Osteocyte (in vitro differentiated cells): ENCODE measurements around the gene RELT. TPM values are rescaled to one million over a fixed set of nuclear protein-coding genes. Genes with fewer than 3 reads are reported as not detected.

ENCODE experiments used
- DNase-seq: peaks from one replicate; pipeline ENCODE4 v3.0.0; 2021; ENCODE audit warnings: mixed read lengths; ENCODE audit not compliant: unreplicated experiment; ENCODE audit errors: extremely low spot score
- H3K27ac Mint-ChIP-seq: one replicate; pipeline ENCODE4 v1.8.0; 2021; ENCODE audit warnings: mild to moderate bottlenecking, mixed read lengths; ENCODE audit not compliant: unreplicated experiment
- H3K27me3 Mint-ChIP-seq: one replicate; pipeline ENCODE4 v1.8.0; 2021; ENCODE audit warnings: mixed read lengths; ENCODE audit not compliant: unreplicated experiment
- H3K36me3 Mint-ChIP-seq: one replicate; pipeline ENCODE4 v1.8.0; 2021; ENCODE audit warnings: mixed read lengths; ENCODE audit not compliant: unreplicated experiment
- H3K4me1 Mint-ChIP-seq: one replicate; pipeline ENCODE4 v1.8.0; 2021; ENCODE audit warnings: mixed read lengths; ENCODE audit not compliant: unreplicated experiment
- H3K4me3 Mint-ChIP-seq: one replicate; pipeline ENCODE4 v1.8.0; 2021; ENCODE audit warnings: mild to moderate bottlenecking, moderate library complexity, mixed read lengths; ENCODE audit not compliant: unreplicated experiment
- H3K9me3 Mint-ChIP-seq: one replicate; pipeline ENCODE4 v1.8.0; 2021; ENCODE audit warnings: mixed read lengths; ENCODE audit not compliant: unreplicated experiment
- total RNA-seq: library from RNA; stranded (reverse); gene quantifications from 2 replicates; pipeline ENCODE4 v1.2.1, GENCODE V29; 2021
- TF ChIP-seq, protein P1 (sequence below): fragments of 200-600 bp; sonication (generic); IDR thresholded peaks from 2 replicates; pipeline ENCODE4 v1.5.0; 2021; ENCODE audit warnings: antibody characterized with exemption, mild to moderate bottlenecking, moderate library complexity

RELT gene
- total RNA-seq, 1 donor from 2014 or later, result 3.3 TPM

DNA sequence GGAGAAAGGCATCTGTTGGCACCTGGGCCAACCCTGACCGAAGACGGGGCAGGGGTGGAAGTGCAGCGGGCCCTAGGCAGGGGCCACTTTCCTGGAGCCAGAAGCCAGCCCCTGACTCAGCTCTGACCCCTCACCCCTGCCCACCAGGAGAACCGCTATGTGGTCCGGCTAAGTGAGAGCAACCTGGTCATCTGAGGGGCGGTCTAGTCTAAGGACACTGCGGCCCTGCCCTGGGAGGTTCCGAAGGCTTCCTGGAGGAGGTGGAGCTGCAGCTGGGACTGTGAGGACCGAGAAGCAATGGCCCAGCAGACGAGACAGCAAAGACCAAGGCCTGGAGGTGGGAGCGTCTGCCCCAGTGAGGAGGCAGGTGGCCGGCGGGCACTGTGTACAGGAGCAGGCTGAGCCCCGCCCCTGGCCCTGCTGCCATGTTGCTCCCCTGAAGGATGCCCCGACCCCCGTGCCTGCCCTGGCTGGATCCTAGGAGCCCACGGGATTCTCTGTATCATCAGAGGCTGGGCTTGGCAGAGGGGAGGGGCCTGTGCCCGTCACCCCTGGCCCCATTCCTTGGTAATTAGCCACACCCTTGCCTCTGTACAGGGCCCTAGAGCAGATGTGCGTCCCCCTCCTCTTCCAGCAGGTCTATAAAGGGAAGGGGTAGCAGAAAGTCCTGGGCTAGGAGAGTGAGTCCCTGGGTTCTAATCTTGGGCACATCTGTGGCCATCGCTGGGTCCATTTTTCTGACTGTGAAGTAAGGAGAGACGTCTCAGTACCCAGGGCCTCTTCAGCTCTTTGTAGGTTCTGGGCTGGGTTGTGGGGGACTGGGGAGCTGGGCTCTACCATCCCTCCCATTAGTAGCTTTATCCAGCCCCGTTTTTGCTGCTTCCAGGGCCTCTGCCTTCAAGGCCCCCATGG is 19.4 kb downstream of the RELT start:
- TF ChIP-seq, protein P1, sequence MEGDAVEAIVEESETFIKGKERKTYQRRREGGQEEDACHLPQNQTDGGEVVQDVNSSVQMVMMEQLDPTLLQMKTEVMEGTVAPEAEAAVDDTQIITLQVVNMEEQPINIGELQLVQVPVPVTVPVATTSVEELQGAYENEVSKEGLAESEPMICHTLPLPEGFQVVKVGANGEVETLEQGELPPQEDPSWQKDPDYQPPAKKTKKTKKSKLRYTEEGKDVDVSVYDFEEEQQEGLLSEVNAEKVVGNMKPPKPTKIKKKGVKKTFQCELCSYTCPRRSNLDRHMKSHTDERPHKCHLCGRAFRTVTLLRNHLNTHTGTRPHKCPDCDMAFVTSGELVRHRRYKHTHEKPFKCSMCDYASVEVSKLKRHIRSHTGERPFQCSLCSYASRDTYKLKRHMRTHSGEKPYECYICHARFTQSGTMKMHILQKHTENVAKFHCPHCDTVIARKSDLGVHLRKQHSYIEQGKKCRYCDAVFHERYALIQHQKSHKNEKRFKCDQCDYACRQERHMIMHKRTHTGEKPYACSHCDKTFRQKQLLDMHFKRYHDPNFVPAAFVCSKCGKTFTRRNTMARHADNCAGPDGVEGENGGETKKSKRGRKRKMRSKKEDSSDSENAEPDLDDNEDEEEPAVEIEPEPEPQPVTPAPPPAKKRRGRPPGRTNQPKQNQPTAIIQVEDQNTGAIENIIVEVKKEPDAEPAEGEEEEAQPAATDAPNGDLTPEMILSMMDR, result no peak
- H3K9me3 Mint-ChIP-seq, result no peaks in the 10 kb centered on the region
- no peak overlapping the region for H3K27ac Mint-ChIP-seq
- no peak for DNase-seq
- H3K27me3 Mint-ChIP-seq, result no peaks in the 10 kb centered on the region
- no peaks in the 10 kb centered on the region for H3K36me3 Mint-ChIP-seq
- peaks cover 8% of the 10 kb centered on the region for H3K4me1 Mint-ChIP-seq
- H3K4me3 Mint-ChIP-seq, result no peak overlapping the region

DNA sequence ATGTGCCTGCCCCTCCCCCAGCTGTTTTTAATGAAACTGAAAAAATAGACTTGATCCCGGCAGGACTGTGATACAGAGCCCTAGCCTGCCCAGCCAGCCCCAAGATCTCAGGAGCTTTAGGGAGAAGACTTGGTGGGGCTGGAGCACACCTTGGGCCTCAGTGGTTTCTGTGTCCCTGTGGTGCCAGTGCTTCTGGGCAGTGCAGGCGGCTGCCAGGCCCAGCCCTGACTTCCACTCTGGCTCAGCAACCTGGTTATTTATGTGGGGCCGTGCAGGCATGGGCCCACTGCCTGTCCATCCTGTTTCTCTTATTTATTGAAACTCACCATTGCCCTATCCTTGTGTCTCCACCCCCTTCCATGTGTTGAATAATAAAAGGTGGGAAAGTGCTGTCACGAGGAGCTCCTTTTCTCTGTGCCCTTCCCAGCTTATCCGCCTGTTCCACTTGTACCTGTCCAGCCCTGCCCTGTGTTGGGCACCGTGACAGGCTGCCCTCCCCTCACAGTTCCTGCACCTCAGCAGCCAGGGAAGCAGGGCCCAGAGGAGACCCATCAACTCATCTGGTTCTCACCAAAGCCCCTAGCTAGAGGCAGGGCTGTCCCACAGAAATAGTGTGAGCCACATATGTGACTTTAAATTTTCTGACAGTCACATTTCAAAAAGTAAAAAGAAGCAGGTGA is 20.2 kb downstream of the RELT start:
- TF ChIP-seq, protein P1, result no peak
- Mint-ChIP-seq H3K4me1 (peaks cover 8% of the 10 kb centered on the region), H3K9me3 (no peaks in the 10 kb centered on the region), H3K27me3 (no peaks in the 10 kb centered on the region), H3K4me3 (no peak overlapping the region), H3K27ac (no peak overlapping the region), H3K36me3 (no peaks in the 10 kb centered on the region)
- no peak for DNase-seq

DNA sequence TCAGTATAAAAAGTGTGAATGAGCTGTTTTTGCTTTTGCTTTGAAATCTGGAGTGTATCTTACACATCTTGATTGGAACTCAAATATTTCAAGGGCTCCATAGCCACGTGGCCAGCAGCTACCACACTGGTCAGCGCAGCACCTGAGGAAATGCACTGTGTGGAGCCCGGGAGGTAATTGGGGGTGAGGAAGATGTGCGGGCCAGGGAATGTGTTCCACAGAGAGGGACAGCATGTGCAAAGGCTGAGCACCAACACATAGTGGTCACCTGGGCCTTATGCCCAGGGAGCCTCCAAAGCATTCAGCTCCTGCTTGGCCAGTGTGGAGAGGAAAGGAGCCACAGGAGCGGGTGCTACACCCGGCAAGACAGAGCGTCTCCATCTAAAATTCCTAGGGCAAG is 20.8 kb downstream of the RELT start:
- no peak for DNase-seq
- Mint-ChIP-seq H3K9me3 (no peaks in the 10 kb centered on the region), H3K27ac (no peak overlapping the region), H3K27me3 (no peaks in the 10 kb centered on the region), H3K4me1 (peaks cover 8% of the 10 kb centered on the region), H3K4me3 (no peak overlapping the region), H3K36me3 (no peaks in the 10 kb centered on the region)
- TF ChIP-seq, protein P1, result no peak

DNA sequence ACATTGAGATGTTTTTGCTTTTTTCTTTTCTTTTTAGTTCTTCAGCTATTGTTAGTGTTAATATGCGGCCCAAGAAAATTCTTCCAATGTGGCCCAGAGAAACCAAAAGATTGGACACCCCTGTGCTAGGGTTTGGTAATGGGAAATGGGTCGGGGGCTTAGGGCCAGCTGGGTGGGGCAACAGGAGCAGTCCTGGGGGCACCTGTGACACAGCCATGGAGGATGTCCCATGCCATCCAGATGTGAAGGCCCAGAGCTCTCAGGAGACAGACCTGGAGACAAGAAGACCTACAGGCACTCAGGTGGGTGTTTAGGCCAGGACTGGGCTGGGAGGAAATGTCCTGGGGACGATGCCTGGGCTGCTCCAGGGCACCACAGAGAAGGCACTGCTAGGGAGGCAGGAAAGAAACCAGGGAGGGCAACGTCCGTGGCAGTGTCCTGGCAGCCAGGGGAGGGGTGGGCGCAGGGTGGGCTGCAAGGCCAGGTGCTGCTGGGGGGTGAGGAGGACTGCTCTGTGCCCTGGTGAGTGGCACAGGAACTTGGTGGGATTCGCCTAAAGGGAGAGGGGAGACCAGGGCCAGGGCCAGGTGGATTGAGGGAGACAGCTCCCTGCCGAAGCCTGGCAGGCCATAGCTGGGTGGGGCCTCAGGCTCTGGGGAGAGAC is 21.4 kb downstream of the RELT start:
- TF ChIP-seq, protein P1, result no peak

DNA sequence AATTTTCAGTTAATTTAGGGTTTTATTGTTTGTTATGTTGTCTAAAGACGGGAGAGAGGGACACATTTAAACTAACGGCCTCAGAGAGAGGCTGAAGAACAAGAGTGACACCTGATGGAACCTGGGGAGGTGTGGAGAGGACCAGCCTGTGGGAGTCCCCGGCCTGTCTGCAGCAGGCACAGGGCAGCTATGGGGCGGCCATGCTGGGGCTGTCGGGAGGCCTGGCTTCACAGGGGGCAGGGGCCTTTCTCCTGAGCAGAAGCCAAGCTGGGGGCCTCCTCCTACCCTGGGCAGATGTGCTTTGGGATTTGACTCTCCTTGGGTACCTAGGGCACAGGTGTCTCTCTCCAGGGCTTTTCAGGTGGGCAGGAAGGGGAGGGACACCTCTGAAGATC is 21.9 kb downstream of the RELT start:
- Mint-ChIP-seq H3K36me3 (no peaks in the 10 kb centered on the region), H3K9me3 (no peaks in the 10 kb centered on the region), H3K27me3 (no peaks in the 10 kb centered on the region), H3K4me1 (peaks cover 8% of the 10 kb centered on the region), H3K27ac (no peak overlapping the region), H3K4me3 (no peak overlapping the region)
- no peak for DNase-seq
- TF ChIP-seq, protein P1, result no peak

More for the DNA sequence above, 21.4 kb downstream of the RELT start:
- H3K9me3 Mint-ChIP-seq, result no peaks in the 10 kb centered on the region
- no peak overlapping the region for H3K27ac Mint-ChIP-seq
- peaks cover 8% of the 10 kb centered on the region for H3K4me1 Mint-ChIP-seq
- DNase-seq, result no peak
- no peaks in the 10 kb centered on the region for H3K36me3 Mint-ChIP-seq
- no peak overlapping the region for H3K4me3 Mint-ChIP-seq
- no peaks in the 10 kb centered on the region for H3K27me3 Mint-ChIP-seq
